Measurements from ENCODE around the gene NUP98.

The NUP98 gene
- total RNA-seq = 247 to 314 reads per million in 2 donors

- peak; percentile 99 for DNase-seq
These were observed at the start of gene NUP98 for GRCh38 chr11:3797329-3798090. NUP98 (minus strand) TSS chr11:3797554; CDS start chr11:3782117, 15,437 bp downstream.

DNA sequence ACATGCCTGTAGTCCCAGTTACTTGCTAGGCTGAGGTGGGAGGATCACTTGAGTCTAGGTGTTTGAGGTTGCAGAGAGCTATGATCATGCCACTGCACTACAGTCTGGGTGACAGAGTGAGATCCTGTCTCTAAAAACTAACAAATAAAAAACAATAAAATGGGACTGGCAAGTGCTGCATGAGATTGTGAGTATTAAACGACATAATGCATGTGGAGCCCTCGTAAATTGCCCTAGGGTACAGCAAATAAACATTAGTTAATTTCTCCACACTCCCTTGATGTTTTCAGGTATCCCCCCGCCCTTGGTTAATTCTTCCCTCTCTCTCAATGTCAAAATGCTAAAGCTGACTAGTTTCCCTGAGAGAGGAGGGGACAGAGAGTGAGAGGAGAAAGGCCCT is 48.3 kb upstream of the NUP98 start:
- no peak for DNase-seq

GRCh38 chr11:3845246-3845645 is 47.9 kb upstream of the NUP98 start:
- no peak for DNase-seq

GRCh38 chr11:3843326-3843725 is 46.0 kb upstream of the NUP98 start:
- no peak for DNase-seq

GRCh38 chr11:3841426-3842350 is 44.3 kb upstream of the NUP98 start:
- peak; percentile 92 for DNase-seq

GRCh38 chr11:3840870-3841425 is 43.6 kb upstream of the NUP98 start, which contains the start of gene RHOG:
RHOG (minus strand) TSS chr11:3840959; CDS start chr11:3828138, 12,821 bp downstream.
- peak; percentile 56 for DNase-seq

GRCh38 chr11:3840004-3840869 is 42.9 kb upstream of the NUP98 start:
- DNase-seq = no peak

GRCh38 chr11:3838504-3838903 is 41.1 kb upstream of the NUP98 start:
- no peak for DNase-seq

- DNase-seq = no peak
These were observed 40.4 kb upstream of the NUP98 start for GRCh38 chr11:3837793-3838192.

DNA sequence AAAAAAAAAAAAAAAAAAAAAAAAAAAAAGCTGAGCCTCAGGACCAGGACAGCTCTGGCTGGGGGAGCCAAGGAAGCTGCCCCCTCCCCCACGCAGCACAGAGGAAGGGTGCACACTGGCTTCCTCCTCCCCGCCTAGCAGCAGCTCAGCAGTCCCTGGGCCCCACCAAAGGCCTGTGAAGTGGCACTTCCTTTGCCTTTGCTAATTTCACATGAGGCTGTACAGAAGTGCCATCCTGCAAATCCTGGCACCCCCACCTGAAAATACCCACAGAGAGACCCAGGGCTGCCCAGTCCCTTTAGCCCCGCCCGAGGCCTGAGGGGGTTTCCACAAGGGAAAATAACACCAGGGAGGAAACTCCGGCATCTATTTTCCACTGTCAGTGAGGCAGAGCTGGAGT is 39.5 kb upstream of the NUP98 start:
- DNase-seq = peak; percentile 41

DNA sequence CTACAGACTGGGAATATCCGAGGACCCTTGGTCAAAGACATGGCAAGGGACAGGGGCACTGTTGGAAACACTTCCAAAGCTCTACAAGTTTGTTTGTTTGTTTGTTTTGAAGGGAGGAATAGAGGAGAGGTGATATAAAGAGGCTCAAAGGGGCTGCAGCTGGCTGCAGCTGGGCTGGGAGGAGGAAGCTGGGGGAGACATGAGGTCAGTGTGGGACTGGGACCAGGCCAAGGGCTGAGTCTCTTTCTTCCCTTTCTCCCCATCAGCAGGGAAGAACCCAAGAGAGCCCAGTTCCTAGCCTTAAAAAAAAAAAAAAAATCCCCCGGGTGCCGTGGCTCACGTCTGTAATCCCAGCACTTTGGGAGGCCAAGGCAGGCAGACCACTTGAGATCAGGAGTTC is 38.4 kb upstream of the NUP98 start:
- DNase-seq = no peak

DNA sequence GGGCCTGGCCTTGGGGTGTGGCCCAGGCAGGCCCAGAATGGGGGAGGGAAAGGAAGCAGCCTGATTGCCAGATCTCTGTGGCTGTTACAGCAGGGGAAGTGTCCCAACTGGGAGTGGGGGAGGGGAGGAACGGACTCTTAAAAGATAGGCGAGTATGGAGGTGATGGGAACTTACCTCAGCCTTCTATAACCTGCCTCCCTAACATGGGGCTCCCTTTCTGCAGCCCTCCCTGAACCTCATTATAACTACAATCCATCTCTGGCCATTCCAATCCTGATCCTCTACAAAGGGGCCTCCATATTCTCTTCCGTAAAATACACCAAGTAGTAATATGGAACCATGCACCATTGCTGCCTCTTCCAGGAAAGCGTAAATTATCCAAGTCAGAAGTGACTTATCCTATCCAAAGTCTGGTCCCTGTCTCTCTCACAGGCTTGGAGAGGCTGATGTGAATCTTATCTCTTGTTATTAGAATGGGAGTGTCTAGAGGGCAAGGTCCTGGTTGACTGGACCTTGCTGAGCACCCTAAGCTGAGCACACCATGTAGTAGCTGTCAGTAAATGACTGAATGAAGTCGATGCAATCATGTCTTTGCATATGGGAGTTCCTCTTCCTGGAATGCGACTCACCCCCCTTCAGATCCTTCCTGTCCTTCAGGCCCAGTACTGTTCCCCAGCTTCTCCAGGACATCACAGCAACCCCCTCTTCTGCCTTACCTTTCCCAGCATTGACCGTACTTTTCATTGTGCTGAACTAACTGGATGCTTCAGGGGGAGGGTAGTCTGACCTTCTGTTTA is 37.5 kb upstream of the NUP98 start:
- DNase-seq = no peak

DNA sequence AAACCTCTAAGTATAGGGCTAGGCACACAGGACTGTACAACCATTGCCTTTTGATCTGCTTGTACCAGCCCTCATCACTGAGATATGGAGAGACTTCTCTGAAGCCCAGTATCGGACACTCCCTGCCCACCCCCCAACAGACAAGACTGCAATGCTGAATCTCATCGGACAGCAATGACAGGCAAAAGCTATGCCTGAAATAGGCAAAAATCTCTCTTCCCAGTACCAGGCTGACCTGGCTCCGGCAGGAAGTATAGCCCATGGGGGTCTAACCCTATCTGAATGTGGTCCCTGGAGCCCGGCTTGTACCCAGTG is 37.0 kb upstream of the NUP98 start:
- no peak for DNase-seq

DNA sequence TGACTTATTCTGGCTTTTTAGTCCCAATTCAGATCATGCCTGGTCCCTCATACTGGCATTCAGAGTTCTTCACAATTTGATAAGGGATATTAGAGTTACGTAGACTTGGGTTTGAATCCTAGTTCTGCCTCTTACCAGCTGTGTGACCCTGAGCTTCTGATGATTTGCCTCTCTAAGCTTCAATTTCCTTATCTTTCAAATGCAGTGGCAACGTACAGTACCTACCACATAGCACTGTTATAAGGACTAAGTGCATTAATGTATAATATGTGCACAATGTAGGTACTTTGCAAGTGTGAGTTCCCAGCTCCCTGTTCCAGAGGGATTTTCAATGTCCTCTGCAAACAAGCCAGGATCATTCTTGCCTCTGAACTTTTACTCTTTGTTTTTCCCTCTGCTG is 36.1 kb upstream of the NUP98 start:
- DNase-seq = no peak

- DNase-seq = no peak
These were observed 35.5 kb upstream of the NUP98 start for GRCh38 chr11:3832816-3833215.

DNA sequence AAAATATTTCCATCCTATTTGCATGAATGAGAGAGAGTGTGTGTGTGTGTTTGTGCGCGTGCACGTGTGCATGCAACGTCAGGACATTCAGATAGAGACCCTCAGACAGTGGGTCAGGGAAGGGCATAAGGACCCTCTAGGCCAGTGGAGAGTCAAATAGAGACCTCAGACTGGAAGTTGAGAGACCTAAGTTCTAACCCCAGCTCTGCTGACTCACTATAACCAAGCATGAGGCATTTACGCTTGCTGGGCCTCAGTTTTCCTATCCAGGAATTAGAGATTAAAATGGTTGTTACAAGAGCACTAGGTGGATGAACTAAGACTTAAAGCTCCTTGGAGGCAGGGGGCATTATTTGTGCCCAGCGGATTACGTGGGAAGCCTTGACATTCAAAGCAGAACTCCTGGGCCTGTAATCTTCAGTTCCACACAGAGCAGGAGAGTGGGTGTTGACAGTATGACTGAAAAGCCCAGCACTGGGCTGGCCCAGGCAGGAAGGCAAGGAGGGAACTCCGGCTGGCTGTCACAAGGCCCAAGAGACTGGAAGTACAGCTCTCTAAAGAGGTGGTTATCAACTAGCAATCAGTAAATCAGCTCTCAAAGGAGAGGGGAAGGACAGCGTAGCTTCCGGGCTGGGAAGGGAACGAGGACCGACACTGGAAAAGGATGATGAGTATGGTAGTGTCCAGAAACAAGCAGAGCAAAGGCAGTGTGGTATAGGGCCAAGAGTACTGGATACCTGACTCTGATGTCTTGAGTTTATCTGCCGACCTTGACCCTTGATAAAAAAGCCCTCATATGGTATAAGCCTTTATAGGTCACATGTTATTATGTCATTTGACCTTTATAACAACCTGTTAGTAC is 34.3 kb upstream of the NUP98 start:
- DNase-seq = no peak

- DNase-seq = no peak
These were observed 33.4 kb upstream of the NUP98 start for GRCh38 chr11:3830730-3831129.

DNA sequence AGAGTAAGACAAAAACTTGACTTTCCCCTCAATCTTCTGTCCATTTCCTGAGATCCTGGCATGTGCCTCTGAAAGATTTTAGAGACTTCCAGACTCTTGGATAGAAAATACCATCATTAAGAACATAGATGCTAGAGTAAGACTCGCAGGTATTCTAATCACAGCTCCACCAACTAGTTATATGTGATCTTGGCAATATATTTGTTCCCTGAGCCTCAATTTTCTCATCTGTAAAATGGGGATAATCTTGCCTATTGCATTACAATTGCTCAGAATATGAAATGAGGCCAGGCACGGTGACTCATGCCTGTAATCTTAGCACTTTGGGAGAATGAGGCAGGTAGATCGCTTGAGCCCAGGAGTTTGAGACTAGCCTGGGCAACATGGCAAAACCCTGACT is 32.7 kb upstream of the NUP98 start:
- no peak for DNase-seq

DNA sequence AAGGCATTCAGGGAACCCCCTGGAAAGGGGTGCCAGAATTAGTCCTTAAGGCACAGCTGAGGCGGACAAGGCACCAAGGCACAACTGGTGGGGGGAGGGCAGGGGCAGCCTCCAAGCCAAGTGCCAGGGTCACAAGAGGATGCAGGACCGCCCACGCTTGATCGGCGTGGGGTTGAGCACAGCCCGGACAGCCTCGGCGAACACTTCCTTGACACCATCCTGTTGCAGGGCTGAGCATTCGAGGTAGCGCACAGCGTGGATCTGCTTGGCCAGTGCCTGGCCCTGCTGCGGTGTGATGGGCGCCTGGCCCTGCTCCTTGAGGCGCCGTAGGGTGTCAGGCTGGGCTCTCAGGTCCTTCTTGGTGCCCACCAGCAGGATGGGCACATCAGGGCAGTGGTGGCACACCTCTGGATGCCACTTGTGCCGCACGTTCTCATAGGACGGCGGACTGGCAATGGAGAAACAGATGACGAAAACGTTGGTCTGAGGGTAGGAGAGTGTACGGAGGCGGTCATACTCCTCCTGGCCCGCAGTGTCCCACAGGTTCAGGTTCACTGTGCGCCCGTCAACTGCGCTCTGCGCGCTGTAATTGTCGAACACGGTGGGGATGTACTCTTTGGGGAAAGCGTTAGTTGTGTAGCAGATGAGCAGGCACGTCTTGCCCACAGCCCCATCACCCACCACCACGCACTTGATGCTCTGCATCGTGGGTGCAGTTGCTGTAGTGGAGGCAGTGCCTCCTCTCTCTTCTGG is 30.3 kb upstream of the NUP98 start:
- DNase-seq = no peak

GRCh38 chr11:3826721-3827120 is 29.4 kb upstream of the NUP98 start:
- DNase-seq = no peak

Data from T-helper 9 cell (primary cell).